ENCODE results near the gene MAP4K4.
"Not testable (repeated sequence)": the region's sequence is repeated elsewhere in the genome, so short reads cannot be mapped to it uniquely, and the experiment has no call there.

The MAP4K4 gene

DNA sequence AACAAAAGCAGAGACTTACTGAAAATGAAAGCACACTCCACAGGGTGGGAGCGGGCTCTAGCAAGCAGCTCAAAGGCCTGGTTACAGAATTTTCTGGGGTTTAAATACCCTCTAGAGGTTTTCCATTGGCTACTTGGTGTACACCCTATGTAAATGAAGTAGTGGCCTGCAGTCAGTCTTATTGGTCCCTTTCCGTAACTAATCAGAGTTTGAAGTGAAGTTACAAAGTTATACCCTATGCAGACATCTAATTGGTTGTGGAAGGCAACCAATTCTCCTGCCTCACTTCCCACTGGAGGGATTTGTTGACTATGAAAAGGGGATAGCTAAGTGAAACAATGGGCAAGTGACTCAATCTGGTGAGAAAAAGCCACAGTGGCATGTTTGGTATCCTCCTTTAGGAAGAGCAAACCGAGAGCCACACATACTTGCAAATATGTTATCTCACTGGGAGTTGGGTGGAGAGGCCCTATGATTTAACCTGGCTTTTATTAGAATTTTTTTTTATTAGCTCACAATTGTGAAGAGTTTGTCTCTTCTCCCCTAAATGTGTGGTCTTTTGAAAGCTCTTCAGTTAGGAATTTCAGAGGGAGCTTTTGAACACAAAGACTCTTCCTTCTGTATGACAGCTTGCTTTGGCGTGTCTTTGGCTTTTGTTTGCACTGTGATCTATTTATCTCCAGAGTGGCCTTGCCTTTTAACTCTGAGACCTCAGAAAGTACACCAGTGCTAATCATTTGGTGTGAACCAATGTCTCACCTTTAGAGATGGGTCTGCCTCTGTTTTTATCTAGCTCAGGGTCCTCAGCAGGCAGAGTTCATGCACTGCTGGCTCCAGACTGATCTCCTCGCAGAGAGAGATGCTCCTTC lies 69.6 kb downstream of the MAP4K4 start:
- DNase-seq (ENCODE audit: low read depth in 3 of 3), result no peak

DNA sequence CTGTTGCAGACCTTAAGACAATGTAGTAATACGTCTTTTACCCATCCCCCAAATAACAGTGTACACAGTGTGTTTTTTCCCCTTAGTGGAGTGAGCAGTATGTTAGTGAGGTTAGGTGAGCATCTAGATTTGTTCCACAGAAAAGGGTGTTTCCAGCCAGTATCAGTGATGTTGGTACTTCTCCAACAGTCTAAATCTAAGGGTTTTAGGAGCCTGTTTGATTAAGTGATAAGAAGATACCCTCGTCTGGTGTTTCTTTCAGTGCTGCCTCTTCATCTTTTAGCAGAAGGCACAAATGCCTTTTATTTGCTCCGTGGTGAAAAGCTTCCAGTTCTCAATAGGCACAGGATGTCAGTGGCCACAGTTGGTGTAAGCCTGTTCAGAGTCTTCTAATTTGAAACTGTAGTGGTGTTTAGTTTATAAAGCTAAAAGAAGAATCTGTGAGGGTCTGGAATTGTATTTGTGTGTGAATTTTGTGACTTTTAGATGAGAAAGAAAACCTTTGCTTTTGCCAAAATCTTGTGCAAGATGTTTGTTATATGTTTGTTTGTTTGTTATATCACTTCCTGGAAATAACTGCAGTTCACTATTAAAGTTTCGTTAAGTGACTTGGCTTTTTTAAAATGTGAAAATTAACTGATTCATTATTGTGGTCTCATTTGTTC lies 71.2 kb downstream of the MAP4K4 start:
- DNase-seq (ENCODE audit: low read depth in 3 of 3), result no peak

DNA sequence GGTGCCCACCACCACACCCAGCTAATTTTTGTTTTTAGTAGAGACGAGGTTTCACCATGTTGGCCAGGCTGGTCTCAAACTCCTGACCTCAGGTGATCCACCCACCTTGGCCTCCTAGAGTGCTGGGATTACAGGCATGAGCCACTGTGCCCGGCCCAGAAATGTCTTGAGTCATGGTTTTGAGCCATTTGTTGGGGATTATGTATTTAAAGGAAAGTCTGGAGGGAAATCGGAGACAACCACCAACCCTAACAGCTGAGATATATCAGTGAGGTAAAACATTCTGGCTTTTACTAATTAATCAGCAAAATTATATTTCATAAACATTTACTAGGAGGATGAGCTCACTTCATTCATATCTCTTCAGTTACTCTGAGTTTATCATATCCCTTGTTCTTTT lies 72.2 kb downstream of the MAP4K4 start:
- not testable (repeated sequence) for DNase-seq (ENCODE audit: low read depth in 3 of 3)

DNA sequence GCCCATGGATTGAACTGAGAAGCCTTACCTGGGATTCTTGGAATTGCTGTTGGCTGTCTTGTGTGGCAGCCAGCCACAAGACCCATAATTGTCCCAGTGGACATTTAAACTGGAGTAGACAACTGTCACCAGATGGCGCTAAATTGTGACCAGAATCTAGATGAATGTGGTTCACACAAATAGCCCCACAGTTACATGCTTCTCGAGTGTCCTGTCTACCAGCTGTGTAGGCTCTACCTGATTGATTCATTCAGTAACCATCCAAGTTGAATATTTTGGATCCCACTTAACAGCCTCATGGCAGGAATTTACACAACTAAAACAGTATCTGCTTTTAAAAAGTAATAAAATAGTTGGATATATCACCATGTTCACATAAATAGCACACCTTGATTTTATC lies 73.2 kb downstream of the MAP4K4 start:
- no peak for DNase-seq (ENCODE audit: low read depth in 3 of 3)

DNA sequence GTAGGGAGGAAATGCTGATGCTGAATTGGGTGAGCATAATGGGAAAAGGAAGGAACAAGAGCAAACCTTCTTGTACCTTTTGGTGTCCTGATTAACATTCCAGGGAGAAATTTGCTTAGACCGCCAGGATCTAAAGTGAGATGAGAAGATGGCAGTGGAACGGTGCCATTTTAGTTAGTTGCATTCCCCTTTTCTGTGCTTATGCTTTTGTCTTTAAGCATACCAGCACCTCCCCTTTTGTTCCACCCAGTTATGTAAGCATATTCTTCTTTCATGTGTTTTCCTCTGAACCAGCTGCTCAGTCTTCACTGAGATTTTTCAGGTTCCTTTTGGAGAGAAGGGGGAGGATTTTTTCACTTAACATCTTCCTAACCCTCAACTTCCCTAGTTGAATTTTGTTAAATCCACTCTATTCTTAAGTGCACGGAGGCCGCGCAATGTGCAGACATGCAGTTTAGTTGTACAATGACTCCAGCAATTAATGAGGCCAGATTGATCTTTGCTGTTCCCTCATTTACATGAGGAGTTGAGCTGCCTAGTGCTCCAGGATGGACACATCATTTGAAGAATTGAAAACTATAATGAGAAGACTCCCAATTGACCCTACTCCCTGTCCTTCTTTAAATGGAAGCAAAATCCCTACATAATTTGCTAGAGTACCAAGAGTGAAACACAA lies 73.9 kb downstream of the MAP4K4 start:
- no peak for DNase-seq (ENCODE audit: low read depth in 3 of 3)

DNA sequence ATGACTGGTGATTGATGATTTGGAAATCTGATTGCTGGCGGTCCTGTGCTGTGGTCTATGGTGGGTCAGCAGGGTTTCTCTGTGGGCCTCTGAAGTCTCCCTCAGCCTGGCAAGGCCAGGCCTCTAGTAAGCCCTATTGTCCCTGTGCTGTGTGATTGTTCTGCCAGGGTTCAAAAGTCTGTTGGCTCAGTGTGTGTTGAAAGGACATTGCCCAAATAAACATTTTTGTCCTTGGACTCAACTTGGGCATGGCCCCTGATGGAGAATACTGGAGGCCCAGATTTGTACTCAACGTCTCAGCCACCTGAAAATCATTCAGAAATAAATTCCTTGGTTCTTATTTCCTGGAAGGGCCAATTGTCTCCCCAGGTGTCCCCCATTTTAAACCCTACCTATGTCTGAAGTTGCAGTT lies 74.4 kb downstream of the MAP4K4 start:
- DNase-seq (ENCODE audit: low read depth in 3 of 3), result no peak

DNA sequence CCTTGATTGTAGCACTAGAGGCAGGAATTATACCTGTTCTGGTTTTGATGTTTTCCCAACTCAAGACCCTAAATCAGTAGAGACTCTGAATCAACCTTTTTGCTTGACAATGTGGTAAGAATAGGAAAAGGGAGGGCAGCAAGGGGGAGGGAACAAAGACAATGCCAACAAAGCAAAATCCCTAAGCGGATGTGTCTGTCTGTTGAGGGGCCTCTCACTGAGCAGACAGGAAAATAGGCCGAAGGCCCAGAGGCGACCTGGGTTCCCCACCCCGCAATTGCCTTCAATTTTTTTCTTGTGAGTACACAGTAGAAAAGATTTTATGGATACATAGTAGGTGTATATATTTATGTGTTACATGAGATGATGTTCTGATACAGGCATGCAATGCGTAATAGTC lies 75.6 kb downstream of the MAP4K4 start:
- no peak for DNase-seq (ENCODE audit: low read depth in 3 of 3)

DNA sequence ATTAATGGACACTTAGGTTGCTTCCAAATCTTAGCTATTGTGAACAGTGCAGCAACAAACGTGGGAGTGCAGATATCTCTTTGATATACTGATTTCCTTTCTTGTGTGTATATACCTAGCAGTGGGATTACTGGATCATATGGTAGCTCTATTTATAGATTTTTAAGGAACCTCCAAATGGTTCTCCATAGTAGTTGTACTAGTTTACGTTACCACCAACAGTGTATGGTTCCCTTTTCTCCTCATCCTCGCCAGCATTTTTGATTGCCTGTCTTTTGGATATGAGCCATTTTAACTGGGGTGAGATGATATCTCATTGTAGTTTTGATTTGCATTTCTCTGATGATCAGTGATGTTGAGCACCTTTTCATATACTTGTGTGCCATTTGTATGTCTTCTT lies 76.5 kb downstream of the MAP4K4 start:
- DNase-seq (ENCODE audit: low read depth in 3 of 3), result not testable (repeated sequence)

DNA sequence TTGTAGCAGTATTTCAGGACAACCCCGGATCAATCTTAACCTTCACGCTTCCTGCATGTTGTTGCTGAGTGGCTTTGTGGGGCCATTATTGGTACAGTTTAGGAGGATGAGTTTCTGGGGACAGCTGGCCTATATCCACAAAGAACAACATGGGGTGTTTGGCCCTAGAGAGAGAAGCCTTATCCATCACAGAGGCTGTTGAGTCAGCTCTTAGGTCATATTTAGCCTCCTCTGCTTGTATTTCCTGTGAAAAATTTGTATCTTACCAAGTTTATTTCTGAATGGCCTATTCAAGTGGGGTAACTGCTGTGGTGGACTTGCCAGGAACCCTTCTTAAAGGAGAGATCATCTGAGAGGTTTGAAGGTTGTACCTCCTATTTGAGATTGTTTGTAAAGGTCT lies 77.6 kb downstream of the MAP4K4 start:
- DNase-seq (ENCODE audit: low read depth in 3 of 3), result no peak

DNA sequence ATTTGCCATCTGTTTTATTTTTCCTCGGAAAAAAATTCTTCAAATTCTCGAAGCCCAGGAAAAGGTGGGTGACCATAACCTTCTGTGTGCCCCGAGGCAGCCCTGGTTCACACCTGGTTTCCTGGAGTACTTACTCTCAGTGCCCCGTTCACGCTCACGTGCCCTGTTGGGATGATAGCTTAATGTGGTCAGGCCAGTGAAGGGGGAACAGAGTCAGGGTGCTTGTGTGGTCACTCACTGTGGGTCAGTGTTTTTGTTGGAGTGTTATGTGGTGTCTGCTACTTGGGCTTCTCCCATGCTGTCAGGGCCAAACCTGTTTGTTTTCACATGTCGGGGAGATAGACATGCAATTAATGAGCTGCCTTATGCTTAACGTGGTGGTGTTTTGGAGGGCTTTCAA lies 78.1 kb downstream of the MAP4K4 start:
- no peak for DNase-seq (ENCODE audit: low read depth in 3 of 3)

DNA sequence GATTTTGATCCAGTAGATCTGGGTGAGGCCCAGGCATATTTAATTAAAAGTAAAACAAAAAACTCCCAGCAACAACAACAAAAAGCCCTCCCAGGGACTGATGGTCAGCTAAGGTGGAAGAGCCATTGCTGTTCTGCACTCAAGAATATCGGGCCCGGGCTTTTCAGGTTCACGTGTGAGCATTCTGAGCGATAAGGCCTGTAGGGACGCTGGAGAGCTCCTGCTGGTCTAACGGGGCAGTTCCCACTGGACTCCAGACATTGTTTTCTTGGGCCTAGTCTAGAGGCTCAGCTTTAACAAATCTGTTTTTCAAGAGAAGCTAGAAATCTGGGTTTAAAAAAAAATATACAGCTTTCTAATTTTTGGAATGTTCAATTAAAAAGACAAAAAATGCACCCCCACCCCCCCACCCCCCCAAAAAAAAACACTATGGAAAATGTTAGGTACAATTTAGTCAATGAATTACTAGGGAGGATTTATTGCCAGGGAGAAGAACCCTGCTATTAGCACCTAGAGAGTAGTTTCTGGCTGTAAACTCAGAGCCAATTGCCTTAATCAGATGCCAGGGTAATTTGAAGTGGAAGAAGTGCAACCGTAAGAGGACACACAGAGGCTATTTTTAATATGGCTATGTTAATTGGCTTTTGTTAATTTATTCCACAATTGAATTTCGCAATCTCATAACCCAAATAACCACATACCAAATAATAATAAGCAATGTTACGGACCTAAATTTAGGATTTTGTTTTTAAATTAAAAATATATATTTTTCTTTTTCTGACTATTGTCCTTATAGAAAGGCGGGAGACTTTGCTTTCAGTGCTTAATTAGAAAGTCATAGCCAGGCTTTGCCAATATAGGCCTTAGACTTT lies 78.9 kb downstream of the MAP4K4 start:
- DNase-seq (ENCODE audit: low read depth in 3 of 3), result no peak

DNA sequence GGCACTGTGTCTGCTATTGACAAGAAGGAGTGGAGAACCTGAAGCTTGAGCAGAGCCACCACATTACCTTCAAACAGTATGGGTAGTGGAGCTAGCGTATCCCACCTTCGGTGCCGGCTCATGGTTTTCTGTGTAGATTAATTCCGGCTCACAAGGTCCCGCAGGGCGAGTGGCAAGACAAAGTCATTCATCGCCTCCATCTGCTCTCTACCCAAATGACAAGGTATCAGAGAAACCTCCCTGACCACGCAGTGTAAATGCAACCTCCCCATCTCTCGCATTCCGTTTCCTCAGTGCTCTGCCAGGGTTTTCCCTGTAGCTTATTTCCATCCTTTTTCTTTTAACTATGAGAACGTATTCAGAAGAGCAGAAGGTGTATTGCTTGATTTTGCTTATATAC lies 79.8 kb downstream of the MAP4K4 start:
- no peak for DNase-seq (ENCODE audit: low read depth in 3 of 3)

DNA sequence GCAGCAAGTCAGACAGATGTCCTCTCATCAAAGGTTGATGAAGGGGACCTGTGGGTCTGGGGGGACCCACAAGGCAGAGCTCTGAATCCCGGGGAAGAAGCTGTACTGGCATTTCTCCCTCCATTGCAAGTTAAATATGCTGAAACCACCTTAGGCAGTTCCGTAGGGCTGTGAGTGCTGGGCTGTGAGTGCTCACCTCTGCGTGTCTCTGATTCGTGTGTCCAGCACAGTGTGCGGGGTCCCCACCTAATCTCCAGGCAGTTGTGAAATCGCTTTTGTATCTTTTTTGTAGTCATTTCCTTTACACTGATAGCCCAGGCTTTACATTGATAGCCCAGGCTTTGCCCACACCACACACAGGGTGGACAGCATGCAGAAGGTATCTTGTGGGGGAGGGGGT lies 80.6 kb downstream of the MAP4K4 start:
- DNase-seq (ENCODE audit: low read depth in 3 of 3), result no peak

DNA sequence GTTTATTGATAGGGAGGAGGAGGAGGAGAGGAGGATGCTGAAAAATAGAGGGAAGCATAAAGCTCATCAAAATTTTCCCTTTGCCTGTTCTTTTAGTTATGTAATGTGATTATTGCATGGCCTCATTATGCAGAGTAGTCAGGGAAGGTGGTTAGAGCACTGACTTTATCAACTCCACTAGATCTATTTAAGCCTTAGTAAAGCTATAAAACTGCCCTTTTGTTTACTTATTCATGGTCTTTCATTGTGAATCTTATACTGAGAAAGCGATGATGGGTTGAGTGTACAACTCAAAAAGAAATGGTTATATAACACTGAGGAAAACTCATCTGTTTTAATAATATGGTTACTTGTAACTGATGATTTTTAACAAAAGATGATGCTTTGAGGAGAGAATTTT lies 81.7 kb downstream of the MAP4K4 start:
- no peak for DNase-seq (ENCODE audit: low read depth in 3 of 3)

DNA sequence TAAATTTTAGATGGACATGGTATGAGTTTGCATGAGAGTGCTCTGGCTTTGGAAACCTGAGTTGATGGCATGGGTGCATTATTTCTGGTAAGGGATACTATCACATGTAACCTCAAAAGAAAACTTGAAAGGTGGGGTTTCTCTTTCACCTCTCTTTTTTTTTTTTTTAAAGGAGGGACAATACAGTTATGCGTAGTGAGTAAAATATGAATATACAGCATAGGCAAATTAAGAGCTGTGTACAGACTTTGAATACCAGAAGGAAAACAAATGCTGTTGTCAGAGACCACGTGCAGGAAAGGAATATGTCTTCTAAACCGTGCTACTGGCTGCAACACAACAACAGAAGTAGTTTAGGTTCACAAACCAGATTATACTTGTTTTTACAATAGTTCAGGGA lies 82.1 kb downstream of the MAP4K4 start:
- DNase-seq (ENCODE audit: low read depth in 3 of 3), result no peak

DNA sequence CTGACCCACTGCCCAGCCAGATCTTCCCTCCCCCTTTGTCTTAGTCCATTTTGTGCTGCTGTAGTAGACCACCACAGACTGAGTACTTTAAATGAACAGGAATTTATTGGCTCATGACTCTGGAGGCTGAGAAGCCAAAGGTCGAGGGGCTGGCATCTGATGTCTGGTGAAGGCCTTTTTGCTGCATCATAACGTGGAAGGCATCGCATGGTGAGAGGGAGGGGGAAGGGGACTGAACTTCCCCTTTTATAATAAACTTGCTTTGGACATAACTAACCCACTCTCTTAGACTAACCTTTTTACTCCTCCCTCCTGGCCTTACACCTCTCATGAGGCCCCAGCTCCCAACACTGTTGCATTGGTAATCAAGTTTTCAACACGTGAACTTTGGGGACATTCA lies 83.8 kb downstream of the MAP4K4 start:
- no peak for DNase-seq (ENCODE audit: low read depth in 3 of 3)

DNA sequence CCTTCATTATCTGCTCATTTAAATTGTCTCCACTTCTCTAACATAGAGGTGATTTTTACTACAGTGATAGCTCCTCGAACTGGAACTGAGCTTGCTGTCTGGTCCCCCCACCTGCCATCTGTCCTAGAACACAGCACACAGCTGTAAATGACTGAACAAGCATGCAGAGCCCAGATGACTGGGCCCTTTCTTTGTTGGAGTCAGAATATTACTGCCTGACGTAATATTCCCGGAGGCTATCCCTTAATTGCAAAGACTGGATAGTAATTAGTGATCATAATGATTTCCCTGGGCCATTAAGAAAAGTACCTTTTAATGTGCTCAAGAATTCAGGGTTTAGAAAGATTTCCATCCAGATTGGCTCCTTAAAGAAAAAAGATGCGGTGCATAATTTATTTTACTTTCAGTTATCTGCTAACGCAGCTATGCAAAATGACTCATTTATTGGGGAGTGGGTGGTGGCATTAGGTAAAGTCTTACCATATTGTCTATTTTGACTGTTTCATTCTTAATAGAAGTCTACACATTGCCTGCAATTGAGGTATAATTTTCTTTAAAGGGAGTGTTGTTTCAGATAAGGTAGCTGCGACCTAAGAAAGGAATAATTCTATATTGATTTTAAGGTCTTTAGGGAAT lies 84.4 kb downstream of the MAP4K4 start:
- no peak for DNase-seq (ENCODE audit: low read depth in 3 of 3)

DNA sequence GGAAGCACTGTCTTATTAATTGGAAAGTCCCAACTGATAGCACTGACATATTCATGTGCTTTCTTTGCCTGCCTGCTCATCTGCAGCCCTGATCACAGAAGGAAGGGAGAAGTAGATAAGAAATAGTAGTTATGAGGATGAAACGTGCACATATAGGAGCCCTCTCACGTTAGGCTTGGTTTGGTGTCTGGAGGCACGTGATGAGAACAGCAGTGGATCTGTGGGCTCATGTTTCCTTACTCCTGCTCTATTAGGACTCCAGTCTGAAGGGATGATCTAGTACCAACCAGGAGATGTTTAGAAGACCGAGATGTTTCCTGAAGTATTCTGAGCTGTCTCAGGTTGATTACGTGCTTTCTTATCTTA lies 84.9 kb downstream of the MAP4K4 start:
- no peak for DNase-seq (ENCODE audit: low read depth in 3 of 3)

DNA sequence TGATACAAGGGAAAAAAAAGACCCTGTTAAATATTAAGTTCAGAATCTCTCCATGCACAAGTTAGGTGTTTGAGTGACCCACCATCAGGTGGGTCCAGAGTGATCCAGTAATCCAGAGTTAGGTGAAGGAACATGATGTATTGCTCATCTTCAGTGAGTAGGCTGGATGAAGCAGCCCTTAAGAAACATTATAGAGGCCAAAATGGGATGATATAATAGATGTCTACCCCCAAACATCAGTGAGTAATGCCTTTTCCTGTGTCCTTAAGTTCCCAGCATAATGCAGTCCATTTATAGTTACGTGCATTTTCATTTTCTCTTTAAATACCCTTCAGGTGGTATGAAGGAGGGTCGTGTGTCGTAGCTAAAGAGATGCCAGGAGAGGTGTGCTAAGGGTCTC lies 89.6 kb downstream of the MAP4K4 start:
- no peak for DNase-seq (ENCODE audit: low read depth in 3 of 3)

DNA sequence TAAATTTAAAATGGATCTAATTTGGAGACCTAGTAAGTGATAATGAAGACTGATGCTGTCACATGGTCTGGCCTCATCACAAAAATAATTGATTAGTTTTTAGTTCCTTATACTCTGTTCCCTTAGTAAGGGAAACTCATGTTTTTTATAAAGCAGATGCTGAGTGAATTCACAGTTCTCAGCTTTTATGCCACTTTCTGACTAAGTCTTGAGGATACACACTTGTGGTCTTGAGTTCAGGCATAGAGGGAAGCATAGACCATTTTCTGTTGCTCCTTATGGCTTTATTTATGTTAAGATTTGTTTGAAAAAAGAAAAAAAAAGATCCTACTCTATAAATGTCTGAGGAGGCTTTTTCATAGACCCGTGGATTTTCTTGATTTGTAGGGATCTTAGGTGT lies 91.1 kb downstream of the MAP4K4 start:
- DNase-seq (ENCODE audit: low read depth in 3 of 3), result no peak

Data from stimulated activated CD4-positive, alpha-beta T cell treated with anti-CD3 and anti-CD28 coated beads, TNF-alpha, amount 100 ng/mL, for 4 hours (primary cell).